Measurements from ENCODE around the gene KCNQ1OT1.

GRCh38 chr11:2717561-2718325, 17.9 kb upstream of the KCNQ1OT1 start:
- TF ChIP-seq CTCF (conservative IDR thresholded peaks at IDR 0.05 in 1 of 2, IDR thresholded peaks at IDR 0.05 in 1 of 2; ENCODE audit: extremely low read depth in 1 of 2, insufficient read depth in 1 of 2, low read depth in 1 of 2, low read length in 2 of 2) (no peak), EZH2 (IDR thresholded peaks at IDR 0.05; ENCODE audit: borderline replicate concordance, low read length) (no peak)

All from mammary epithelial cell (primary cell).